Astrocyte of the spinal cord (primary cell): Measurements from ENCODE around the gene TUBGCP2.

ENCODE experiments used
- DNase-seq: peaks from one replicate; pipeline ENCODE4 v3.0.0; 2011; ENCODE audit warnings: low read depth, low spot score
- H3K4me3 ChIP-seq: 2 replicates; pipeline ENCODE4 v1.5.1; 2011; ENCODE audit warnings: low read depth, mild to moderate bottlenecking, low read length, moderate library complexity
- in situ Hi-C: cut with HindIII; loops from 2 replicates; pipeline ENCODE4 v1.10.0; 2017; ENCODE audit warnings: low sequenced_read_pairs
- TF ChIP-seq, protein P1 (sequence below): IDR thresholded peaks from 2 replicates; pipeline ENCODE4 v1.5.1; 2012; ENCODE audit warnings: low read depth, mild to moderate bottlenecking, low read length, inconsistent platforms

The TUBGCP2 gene

DNA sequence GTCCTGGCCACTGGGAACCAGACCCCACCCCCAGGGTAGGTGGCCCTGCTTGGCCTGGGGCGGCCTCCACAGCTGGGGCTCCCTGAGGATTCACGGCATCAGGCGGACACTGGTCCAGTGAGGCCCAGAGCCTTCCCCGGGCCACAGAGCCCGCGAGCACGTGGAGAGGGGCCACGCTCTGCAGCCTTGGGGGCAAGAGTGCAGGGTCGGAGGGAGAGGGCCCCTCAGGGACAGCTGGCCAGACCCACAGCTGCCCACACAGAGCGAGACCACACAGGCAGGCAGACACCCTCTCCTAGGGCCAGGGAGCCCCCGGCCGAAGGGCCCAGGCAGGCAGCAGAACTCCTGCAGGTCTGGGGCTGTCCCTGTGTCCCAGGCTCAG lies 60.3 kb downstream of the TUBGCP2 start:
- H3K4me3 ChIP-seq = no peak overlapping the region
- in situ Hi-C loops = no loop called here
- TF ChIP-seq, protein P1, sequence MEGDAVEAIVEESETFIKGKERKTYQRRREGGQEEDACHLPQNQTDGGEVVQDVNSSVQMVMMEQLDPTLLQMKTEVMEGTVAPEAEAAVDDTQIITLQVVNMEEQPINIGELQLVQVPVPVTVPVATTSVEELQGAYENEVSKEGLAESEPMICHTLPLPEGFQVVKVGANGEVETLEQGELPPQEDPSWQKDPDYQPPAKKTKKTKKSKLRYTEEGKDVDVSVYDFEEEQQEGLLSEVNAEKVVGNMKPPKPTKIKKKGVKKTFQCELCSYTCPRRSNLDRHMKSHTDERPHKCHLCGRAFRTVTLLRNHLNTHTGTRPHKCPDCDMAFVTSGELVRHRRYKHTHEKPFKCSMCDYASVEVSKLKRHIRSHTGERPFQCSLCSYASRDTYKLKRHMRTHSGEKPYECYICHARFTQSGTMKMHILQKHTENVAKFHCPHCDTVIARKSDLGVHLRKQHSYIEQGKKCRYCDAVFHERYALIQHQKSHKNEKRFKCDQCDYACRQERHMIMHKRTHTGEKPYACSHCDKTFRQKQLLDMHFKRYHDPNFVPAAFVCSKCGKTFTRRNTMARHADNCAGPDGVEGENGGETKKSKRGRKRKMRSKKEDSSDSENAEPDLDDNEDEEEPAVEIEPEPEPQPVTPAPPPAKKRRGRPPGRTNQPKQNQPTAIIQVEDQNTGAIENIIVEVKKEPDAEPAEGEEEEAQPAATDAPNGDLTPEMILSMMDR = no peak
- no peak for DNase-seq

DNA sequence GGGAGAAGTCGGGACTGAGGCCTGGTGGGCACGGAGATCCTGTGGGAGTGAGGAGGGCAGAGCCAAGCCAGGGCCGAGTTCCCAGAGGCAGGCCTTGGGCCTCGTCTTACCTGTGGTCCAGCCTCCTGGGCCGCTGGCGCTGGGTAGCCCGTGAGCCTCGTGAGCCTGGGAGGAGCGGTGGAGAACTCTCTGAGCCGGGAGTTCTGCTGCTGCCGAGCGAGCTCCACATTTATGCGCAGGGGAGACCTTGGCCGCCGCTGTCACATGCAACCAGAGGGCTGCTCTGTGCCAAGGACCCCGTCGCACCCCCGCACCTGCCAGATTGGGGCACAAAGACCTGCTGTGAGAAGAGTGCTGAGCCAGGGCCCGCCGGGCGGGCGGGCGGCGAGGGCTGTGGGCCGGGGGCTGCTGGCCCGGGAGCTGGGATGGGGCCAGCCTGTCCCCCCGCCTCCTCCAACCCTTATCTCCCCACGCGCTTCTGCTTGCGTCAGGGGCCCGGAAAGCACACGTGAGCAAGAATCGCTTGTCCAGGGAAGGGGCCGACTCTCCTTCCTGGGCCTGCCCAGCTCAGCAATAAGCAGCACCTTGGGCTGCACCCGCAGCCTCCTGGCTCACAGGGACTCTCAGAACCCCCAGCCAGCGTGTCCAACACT lies 60.9 kb downstream of the TUBGCP2 start:
- in situ Hi-C loops = no loop called here

DNA sequence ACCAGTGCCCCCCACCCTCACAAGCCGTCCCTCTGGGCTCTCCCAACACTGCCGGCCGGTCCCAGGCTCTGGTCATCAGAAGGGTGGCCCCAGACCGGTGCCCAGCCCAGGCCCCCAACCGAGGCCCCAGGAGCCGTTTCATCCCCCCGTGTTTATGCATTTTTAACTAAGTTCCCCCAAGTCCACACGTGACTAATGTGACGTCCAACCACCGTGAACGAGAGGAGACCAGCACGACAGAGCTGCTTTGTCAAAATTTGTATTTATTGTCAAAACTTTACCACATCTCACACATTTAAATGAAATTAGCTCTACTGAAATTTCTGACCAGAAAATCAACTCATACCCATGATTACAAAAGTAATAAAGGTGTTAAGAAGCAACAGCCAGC lies 62.4 kb downstream of the TUBGCP2 start:
- TF ChIP-seq, protein P1 = no peak
- in situ Hi-C loops = no loop called here
- DNase-seq = no peak
- H3K4me3 ChIP-seq = no peak overlapping the region

More for the DNA sequence above, 60.9 kb downstream of the TUBGCP2 start:
- no peak for DNase-seq
- TF ChIP-seq, protein P1 = no peak
- no peak overlapping the region for H3K4me3 ChIP-seq

DNA sequence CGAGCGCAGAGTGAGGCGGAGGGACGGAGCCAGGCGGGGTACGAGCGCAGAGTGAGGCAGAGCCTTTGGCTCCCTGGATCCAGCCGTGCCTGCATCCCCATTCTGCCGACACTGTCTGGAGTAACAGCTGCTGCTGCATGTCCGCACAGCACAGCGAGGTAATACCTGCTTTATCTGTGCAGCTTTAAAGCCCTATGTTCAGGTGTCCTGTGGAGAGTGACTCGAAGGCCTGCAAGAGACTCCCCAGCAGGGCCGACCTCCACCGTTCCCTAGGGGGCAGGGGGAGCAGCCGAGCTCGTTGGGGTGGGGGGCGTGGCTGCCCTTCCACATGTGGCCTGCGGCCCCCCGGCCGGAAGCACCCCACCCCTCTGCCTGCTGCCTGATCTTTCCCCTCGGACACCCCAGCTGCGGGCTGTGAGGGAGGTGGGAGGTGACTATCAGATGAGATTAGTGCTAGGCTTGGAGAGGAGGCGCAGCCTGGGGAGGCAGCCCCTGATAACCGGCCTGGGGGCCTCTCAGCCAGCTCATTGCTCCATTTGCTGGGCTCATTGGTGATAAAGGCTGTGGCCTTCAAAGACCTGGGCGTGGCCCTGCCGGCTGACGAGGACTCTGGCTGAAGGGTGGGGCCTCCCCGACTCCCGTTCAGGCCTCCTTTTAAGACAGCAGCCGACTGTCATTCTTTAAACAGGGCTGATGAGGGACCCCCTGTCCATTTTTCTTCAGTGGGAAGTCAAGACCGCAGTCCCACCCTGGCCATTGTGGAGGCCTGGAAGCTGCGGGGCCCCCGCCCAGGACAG lies 63.0 kb downstream of the TUBGCP2 start:
- in situ Hi-C loops = no loop called here
- TF ChIP-seq, protein P1 = no peak
- H3K4me3 ChIP-seq = no peak overlapping the region
- DNase-seq = no peak

DNA sequence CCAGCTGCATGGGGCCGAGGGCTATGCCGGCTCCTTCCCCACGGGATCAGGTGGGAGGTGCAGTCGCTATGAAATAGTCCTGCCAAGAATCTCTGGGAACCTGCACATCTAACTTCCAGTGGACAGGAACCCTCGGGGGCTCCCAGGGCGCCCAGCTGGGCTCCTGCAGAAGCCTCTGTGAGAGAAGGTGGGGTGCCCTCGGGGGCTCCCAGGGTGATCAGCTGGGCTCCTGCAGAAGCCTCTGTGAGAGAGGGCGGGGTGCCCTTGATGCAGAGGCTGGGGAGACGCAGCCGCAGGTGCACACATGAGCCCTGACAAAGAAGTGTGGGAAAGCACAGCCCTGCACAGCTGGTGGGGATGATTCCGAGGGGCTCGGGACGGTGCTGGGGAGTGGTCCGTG lies 65.1 kb downstream of the TUBGCP2 start:
- no peak for DNase-seq
- H3K4me3 ChIP-seq = no peak overlapping the region
- TF ChIP-seq, protein P1 = no peak
- in situ Hi-C loops = no loop called here

DNA sequence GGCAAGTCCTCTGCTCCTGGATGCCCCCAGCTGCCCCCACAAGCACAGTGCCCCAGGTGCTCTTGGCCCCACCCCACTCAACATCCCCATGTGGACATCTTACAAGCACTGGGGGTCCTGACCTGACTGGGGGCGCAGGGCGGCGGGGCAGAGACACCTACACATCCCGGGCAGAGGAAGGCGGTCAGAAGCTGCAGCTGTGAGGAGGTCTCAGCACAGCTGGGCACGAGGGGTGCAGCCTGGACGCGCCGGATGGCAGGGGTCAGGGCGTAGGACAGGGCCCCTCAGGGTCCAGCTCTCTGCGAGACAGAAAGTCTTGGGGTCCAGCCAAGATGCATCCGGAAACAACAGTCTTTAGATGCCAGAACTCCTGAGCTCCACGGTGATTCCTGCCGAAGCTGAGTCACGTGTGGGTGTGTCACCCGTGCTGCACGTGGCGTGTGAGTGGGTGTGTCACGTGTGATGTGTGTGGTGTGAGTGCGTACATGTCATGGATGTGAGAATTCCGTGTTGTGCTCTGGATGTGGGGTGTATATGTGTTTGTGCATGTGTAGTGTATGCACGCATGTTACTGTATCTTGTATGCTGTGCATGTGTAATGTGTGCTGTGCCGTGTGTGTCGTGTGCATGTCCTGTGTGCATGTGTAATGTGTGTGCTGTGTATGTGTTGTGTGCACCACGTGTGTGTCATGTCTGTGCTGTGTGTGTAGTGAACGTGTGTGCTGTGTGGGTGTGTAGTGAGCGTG lies 65.9 kb downstream of the TUBGCP2 start:
- H3K4me3 ChIP-seq = no peak overlapping the region
- DNase-seq = no peak
- TF ChIP-seq, protein P1 = no peak
- in situ Hi-C loops = no loop called here
